ENCODE results near the gene SHISA5.

Gene SHISA5

GRCh38 chr3:48429317-48429959 lies 74.5 kb downstream of the SHISA5 start:
- peak; percentile 66 for DNase-seq

- DNase-seq = peak; percentile 50
These were observed 75.2 kb downstream of the SHISA5 start for GRCh38 chr3:48428572-48429316.

GRCh38 chr3:48428088-48428571 lies 75.8 kb downstream of the SHISA5 start:
- DNase-seq = no peak

GRCh38 chr3:48427630-48427962 lies 76.4 kb downstream of the SHISA5 start:
- no peak for DNase-seq

- DNase-seq = no peak
These were observed 76.9 kb downstream of the SHISA5 start for GRCh38 chr3:48426944-48427629.

GRCh38 chr3:48426401-48426909 lies 77.5 kb downstream of the SHISA5 start:
- no peak for DNase-seq

GRCh38 chr3:48425281-48425812 lies 78.6 kb downstream of the SHISA5 start:
- DNase-seq = no peak

- no peak for DNase-seq
These were observed 79.9 kb downstream of the SHISA5 start for GRCh38 chr3:48423883-48424695.

- no peak for DNase-seq
These were observed 80.6 kb downstream of the SHISA5 start for GRCh38 chr3:48423241-48423882.

GRCh38 chr3:48422681-48423080 lies 81.3 kb downstream of the SHISA5 start:
- no peak for DNase-seq

GRCh38 chr3:48422272-48422671 lies 81.7 kb downstream of the SHISA5 start:
- DNase-seq = no peak

GRCh38 chr3:48420561-48420960 lies 83.4 kb downstream of the SHISA5 start:
- no peak for DNase-seq

- no peak for DNase-seq
These were observed 84.4 kb downstream of the SHISA5 start for GRCh38 chr3:48419597-48419996.

GRCh38 chr3:48419149-48419548 lies 84.8 kb downstream of the SHISA5 start:
- no peak for DNase-seq

GRCh38 chr3:48418651-48419050 lies 85.3 kb downstream of the SHISA5 start:
- DNase-seq = no peak

- DNase-seq = no peak
These were observed 85.8 kb downstream of the SHISA5 start for GRCh38 chr3:48418140-48418539.
